Keratinocyte (primary cell): ENCODE measurements around the gene ZSWIM6. TPM values are rescaled to one million over a fixed set of nuclear protein-coding genes. Genes with fewer than 3 reads are reported as not detected.

Experiments used
- DNase-seq: peaks from one replicate; pipeline ENCODE4 v3.0.0-alpha.2; 2011; ENCODE audit warnings: low read depth, missing footprints, low spot score
- FAIRE-seq: peaks from 2 replicates; lab custom pipeline; 2011; peaks lifted over from hg19 to GRCh38; lab: Jason Lieb, UNC
- H2AFZ ChIP-seq: 2 replicates; pipeline ENCODE4 v1.6.0; 2012; ENCODE audit warnings: low read length, control low read depth, inconsistent platforms; ENCODE audit not compliant: control insufficient read depth
- H3K27ac ChIP-seq: 2 replicates; pipeline ENCODE4 v1.5.1; 2011; ENCODE audit warnings: low read length; ENCODE audit not compliant: control insufficient read depth, insufficient read depth
- H3K27me3 ChIP-seq: 3 replicates; pipeline ENCODE4 v1.6.0; 2011; ENCODE audit warnings: low read length; ENCODE audit not compliant: control insufficient read depth, insufficient read depth; ENCODE audit errors: extremely low read depth
- H3K36me3 ChIP-seq, 2 experiments: 2 replicates in 1 of 2; 3 replicates in 1 of 2; pipeline ENCODE4 v1.5.1; 2011; ENCODE audit warnings: low read length in 2 of 2, mild to moderate bottlenecking in 1 of 2; ENCODE audit not compliant: control insufficient read depth in 2 of 2, insufficient read depth in 2 of 2; ENCODE audit errors: extremely low read depth in 1 of 2
- H3K4me1 ChIP-seq: 3 replicates; pipeline ENCODE4 v1.5.1; 2011; ENCODE audit warnings: low read length; ENCODE audit not compliant: control insufficient read depth, insufficient read depth; ENCODE audit errors: extremely low read depth
- H3K4me2 ChIP-seq: 3 replicates; pipeline ENCODE4 v1.6.0; 2011; ENCODE audit warnings: low read depth, low read length; ENCODE audit not compliant: control insufficient read depth, insufficient read depth; ENCODE audit errors: extremely low read depth
- H3K4me3 ChIP-seq, 3 experiments: fragments of 200-600 bp in 1 of 3; sonication (generic) in 1 of 3; 2 replicates in 2 of 3; 3 replicates in 1 of 3; pipeline ENCODE4 v1.5.1; 2011 to 2016; ENCODE audit warnings: low read length in 3 of 3, mild to moderate bottlenecking in 3 of 3, control low read depth in 2 of 3, inconsistent platforms in 1 of 3, low read depth in 1 of 3, mixed read lengths in 1 of 3, mixed run types in 1 of 3, moderate library complexity in 1 of 3; ENCODE audit not compliant: control insufficient read depth in 2 of 3, insufficient read depth in 2 of 3; ENCODE audit errors: extremely low read depth in 1 of 3
- H3K79me2 ChIP-seq: 2 replicates; pipeline ENCODE4 v1.6.0; 2012; ENCODE audit warnings: low read length; ENCODE audit not compliant: control insufficient read depth, insufficient read depth
- H3K9ac ChIP-seq: 3 replicates; pipeline ENCODE4 v1.6.0; 2011; ENCODE audit warnings: low read length; ENCODE audit not compliant: control insufficient read depth, insufficient read depth; ENCODE audit errors: extremely low read depth
- H3K9me1 ChIP-seq: 3 replicates; pipeline ENCODE4 v1.6.0; 2011; ENCODE audit warnings: low read length; ENCODE audit not compliant: control insufficient read depth, insufficient read depth; ENCODE audit errors: extremely low read depth
- H3K9me3 ChIP-seq: 2 replicates; pipeline ENCODE4 v1.5.1; 2012; ENCODE audit warnings: low read depth, low read length; ENCODE audit not compliant: control insufficient read depth
- H4K20me1 ChIP-seq: 3 replicates; pipeline ENCODE4 v1.6.0; 2011; ENCODE audit warnings: low read length; ENCODE audit not compliant: control insufficient read depth, insufficient read depth; ENCODE audit errors: extremely low read depth
- CTCF ChIP-seq, 3 experiments: IDR thresholded peaks in 1 of 3; conservative IDR thresholded peaks in 1 of 3; optimal IDR thresholded peaks in 1 of 3; 2 replicates in 2 of 3; 3 replicates in 1 of 3; pipeline versions ENCODE3 to v1.5.1; 2011; ENCODE audit warnings: low read length in 3 of 3, mild to moderate bottlenecking in 3 of 3, moderate library complexity in 2 of 3, control low read depth in 1 of 3, inconsistent platforms in 1 of 3; ENCODE audit not compliant: insufficient read depth in 2 of 3; ENCODE audit errors: extremely low read depth in 1 of 3
- EZH2 ChIP-seq: IDR thresholded peaks from one replicate; pipeline ENCODE4 v1.6.1; 2012; ENCODE audit warnings: inconsistent platforms, mild to moderate bottlenecking, low read length, moderate library complexity
- dilution Hi-C: fragments of 300-500 bp; cut with MboI; formaldehyde crosslinking; loops from one replicate; pipeline ENCODE4 v1.7.0; 2020; ENCODE audit warnings: low sequenced_read_pairs; ENCODE audit not compliant: extremely low pct_ligation_motif_present
- polyA plus RNA-seq, 5 experiments: library from polyadenylated mRNA; depleted of rRNA in 3 of 5; stranded (reverse) in 3 of 5; stranded (forward) in 1 of 5; unstranded in 1 of 5; fragments of >200 nt; gene quantifications; 1 replicate in 1 of 5; 2 replicates in 3 of 5; 3 replicates in 1 of 5; pipeline versions ENCODE4 v1.2.1 to v1.2.3, GENCODE V29; 2011 to 2012; ENCODE audit warnings: missing spikeins in 2 of 5, low read depth in 1 of 5, low replicate concordance in 1 of 5

The ZSWIM6 gene
- polyA plus RNA-seq, 1 donor (not counting 4 experiments of a cell fraction or from before 2014, with no cell fraction given), result 9.9 TPM

GRCh38 chr5:61576556-61576955 is 244.5 kb downstream of the ZSWIM6 start:
- H3K36me3 ChIP-seq, result no peaks in the 10 kb centered on the region
- TF ChIP-seq CTCF (optimal IDR thresholded peaks at IDR 0.05 in 1 of 3, IDR thresholded peaks at IDR 0.05 in 1 of 3, conservative IDR thresholded peaks at IDR 0.05 in 1 of 3; ENCODE audit: extremely low read depth in 1 of 3, insufficient read depth in 2 of 3, low read length in 3 of 3) (no peak), EZH2 (no peak)
- no peak overlapping the region for H3K9ac ChIP-seq
- H3K27me3 ChIP-seq, result no peaks in the 10 kb centered on the region
- DNase-seq, result no peak
- dilution Hi-C loops, result no loop called here
- no peak overlapping the region for H3K4me2 ChIP-seq
- peaks cover 7% of the 10 kb centered on the region for H3K4me1 ChIP-seq
- no peak for FAIRE-seq
- H3K9me1 ChIP-seq, result no peaks in the 10 kb centered on the region
- H3K4me3 ChIP-seq, result no peak overlapping the region
- no peaks in the 10 kb centered on the region for H4K20me1 ChIP-seq
- H3K79me2 ChIP-seq, result no peaks in the 10 kb centered on the region
- no peak overlapping the region for H3K27ac ChIP-seq
- H3K9me3 ChIP-seq, result no peaks in the 10 kb centered on the region
- H2AFZ ChIP-seq, result no peak overlapping the region

GRCh38 chr5:61578858-61579503 is 246.9 kb downstream of the ZSWIM6 start:
- Histone ChIP-seq H3K27ac (no peak overlapping the region), H3K4me3 (no peak overlapping the region), H3K4me2 (no peak overlapping the region), H3K27me3 (no peaks in the 10 kb centered on the region), H4K20me1 (no peaks in the 10 kb centered on the region), H3K4me1 (peaks cover 7% of the 10 kb centered on the region), H3K9me1 (no peaks in the 10 kb centered on the region), H3K36me3 (no peaks in the 10 kb centered on the region), H3K79me2 (no peaks in the 10 kb centered on the region), H3K9ac (no peak overlapping the region), H3K9me3 (no peaks in the 10 kb centered on the region), H2AFZ (no peak overlapping the region)
- FAIRE-seq (no peak), DNase-seq (no peak)
- dilution Hi-C loops, result no loop called here
- TF ChIP-seq EZH2 (no peak), CTCF (optimal IDR thresholded peaks at IDR 0.05 in 1 of 3, IDR thresholded peaks at IDR 0.05 in 1 of 3, conservative IDR thresholded peaks at IDR 0.05 in 1 of 3; ENCODE audit: extremely low read depth in 1 of 3, insufficient read depth in 2 of 3, low read length in 3 of 3) (no peak)
